SK-N-DZ (cell line): Measurements from ENCODE around the gene THAP3.
A peak's percentile ranks its signal among the peaks of the same experiment; 100 is the strongest.

ENCODE experiments used
- DNase-seq: peaks from one replicate; pipeline ENCODE4 v3.0.0-alpha.2; 2015; ENCODE audit warnings: low spot score

THAP3 gene

DNA sequence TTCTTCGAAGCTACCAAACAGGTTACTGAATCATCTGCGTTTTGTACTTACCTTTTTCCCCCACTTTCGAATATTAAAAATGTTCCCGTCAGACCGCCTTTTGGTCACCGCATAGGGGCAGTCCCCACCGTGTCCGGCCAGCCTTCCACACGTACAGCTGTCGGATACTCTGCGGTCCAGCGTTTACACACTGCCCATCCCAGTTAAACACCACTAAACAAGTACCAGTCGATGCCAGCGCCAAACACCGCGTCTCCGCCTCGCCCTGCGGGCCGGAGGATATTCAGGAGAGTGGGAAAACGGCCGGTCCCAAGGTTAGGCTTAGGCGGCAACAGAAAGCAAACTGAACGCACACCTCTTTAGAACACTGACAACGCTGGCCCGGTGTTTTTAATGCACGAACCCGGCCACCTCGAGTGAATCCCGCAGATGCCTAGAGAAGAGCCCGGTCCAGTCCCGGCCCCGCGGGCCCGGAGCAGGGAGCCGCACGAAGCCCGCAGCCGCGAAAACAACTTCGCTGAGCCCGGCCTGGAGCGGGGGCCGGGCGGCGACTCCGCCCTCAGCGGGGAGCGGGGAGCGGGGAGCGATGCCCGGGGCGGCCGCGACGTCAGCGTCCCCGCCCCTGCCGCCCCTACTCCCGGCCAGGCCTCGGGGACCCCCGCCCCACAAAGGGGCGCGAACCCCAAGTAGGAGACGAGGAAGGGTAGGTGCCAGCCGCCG lies 11.9 kb upstream of the THAP3 start:
- DNase-seq = peak; percentile 36

DNA sequence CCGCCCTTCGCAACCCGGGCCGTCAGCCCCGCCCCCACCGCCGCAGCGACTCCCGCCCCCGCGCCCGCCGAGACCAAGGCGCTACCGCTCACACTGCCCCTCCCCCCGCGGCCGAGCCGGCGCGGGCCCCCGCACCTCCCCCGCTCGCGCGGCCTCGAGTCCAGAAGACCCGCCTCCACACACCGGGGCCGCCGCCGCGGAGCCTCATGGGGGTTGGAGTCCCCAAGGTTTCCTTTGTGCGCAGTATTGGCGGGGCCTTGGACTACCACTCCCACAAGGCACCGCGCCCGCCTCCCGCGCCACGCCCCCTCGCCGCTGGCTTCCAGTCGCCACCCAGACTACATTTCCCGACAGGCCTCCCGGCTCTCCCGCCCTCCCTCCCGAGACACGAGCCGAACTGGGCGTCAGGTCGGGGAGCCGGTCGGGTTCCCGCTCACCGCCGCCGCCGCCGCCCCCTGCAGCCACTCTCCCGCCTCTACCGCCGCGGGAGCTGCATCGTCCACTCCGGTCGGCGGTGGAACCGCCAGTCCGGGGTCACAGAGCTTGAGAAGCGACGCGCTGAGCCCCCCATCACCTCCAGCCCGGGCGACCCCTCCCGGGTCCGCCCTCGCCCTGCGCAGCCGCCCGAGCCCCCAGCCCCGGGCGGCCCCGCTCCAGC lies 11.2 kb upstream of the THAP3 start, which contains the start of gene PHF13:
PHF13 (plus strand) TSS at position 371 of the 658 bp plus-strand sequence. CDS start 336 bp downstream, outside the sequence.
- DNase-seq = peak; percentile 97

DNA sequence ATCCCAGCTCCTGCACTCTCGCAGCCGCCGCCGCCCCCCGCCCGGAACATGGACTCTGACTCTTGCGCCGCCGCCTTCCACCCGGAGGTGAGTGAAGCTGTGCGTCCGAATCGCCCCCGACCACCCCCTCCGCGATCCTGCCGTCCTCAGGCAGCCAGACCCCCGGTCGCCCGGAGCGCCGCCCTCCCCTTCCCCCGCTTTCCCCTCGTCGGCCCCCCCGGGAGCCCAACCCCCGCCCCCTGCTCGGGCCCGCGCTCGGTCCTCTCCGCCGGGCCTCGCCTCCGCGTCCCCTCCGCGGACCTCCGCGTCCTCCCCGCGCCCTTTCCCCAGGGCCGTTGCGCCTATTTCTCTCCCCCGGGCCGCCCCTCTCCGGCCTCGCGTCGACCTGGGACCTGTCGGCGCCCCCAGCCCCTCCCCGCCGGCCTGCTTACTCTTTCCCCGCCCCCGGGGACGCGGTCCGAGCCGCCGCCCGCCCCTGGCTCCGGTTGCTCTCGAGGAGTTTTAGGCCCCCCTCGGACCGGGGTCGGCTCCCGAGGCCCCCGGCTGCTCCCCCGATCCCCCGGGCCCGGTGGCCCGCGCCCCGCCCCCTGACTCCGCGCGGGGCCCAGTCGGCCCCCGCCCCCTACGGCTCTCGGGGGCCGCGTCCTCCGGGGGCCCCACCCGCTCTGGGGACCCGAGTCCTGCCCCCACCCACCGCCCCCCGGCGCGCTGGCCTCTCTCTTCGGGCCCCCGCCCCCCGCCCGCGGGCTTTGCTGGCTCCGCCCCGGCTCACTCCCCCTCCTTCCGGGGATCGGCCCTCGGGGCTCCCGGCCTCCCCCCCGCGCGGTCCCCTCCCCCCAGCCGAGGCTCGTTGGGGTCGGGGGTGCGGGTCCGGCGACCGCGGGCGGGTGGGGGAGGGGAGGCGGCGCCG lies 10.4 kb upstream of the THAP3 start:
- DNase-seq = no peak

DNA sequence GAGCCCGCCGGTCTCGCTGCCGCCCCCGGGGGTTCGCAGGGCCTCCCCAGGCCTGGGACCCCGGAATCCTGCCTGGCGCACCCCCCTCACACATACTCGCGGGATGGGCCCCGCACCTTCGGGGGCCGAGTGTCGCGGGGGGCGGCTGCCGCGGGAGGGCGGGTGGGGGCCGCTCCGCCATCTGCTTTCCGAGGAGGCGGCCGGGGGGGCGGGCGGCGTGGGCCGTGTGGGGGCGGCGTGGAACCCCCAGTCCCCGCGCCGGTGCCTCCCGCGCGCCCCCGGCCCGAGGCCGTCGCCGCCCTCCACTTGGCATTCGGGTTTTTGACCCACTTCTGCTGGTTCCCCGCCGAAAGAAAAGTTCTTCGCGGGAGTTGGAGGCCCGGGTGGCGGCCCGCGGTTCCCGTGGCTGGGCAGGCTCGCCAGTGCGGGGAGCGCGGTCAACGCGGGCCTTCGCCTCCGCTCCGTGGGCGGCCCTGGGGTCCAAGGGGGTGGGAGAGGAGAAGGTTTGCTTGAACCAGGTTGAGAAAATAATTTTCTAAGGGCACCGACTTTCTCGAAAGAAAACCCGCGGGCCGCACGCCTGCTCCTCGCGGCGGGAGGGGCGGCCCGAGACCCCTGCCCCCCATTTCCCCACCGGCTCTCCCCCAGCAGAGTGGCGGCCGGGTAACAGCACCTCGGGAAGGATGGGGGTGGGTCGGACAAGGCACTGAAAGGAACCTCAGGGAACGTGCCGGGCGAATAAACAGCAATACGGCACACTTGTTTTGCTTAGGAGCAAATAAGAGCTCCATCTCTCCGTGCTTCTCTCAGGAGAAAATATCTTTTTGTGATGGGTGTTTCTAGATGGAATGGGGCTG lies 9.5 kb upstream of the THAP3 start:
- no peak for DNase-seq

DNA sequence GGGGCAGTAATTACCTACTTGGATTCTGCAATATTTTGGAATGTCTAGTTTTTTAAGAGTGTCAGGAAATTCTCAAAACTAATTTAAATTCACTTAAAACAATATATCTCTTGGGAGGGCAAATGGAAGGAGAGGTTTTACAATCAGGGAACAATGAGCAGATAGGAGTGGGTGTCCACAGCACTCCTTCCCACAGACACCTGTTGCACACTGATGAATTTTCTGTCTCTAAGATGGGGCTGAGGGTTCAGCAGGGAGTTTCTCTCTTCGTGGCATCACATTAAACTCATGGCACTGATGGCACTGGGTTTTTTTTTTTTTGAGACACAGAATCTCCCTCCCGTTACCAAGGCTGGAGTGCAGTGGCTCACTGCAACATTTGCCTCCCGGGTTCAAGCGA lies 5.6 kb upstream of the THAP3 start:
- no peak for DNase-seq

DNA sequence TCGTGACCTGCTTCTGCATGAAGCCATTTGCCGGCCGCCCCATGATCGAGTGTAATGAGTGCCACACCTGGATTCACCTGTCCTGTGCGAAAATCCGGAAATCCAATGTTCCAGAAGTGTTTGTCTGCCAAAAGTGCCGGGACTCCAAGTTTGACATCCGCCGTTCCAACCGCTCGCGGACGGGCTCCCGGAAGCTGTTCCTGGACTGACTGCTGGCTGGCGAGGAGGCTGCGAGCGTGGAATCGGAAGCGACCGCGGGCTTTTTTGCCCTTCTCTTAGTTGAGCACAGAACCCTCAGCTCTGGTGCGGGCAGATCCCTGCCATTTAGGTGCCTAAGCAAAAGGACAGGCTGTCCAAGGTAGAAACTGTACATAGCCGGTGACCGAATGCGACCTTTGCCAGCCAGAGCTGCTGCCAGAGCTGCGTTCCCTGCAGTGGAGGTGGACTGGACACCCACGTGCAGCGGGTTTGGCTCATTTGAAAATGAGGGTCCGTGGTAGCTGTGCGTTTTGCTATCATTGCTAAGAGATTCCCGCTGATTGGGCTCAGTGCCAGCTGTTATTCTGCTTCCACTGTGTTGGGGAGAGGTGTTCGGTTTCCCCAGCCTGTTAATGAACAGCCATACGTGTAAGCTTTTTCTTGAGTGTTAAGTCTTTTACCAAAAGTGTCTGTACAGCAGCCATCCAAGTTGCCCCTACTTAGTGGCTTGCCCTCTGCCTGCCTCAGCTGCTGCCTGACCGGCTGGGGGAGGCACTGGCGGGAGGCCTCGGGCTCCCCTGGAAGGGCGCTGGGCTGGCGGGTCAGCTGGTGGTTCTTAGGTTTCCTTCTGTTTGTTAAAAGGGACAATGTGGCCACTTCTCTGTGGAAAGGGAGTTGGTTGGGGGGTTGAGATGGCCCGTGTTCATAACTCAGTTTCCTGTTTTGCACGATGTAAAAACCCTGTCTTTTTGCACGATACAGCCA lies 3.0 kb upstream of the THAP3 start:
- no peak for DNase-seq

DNA sequence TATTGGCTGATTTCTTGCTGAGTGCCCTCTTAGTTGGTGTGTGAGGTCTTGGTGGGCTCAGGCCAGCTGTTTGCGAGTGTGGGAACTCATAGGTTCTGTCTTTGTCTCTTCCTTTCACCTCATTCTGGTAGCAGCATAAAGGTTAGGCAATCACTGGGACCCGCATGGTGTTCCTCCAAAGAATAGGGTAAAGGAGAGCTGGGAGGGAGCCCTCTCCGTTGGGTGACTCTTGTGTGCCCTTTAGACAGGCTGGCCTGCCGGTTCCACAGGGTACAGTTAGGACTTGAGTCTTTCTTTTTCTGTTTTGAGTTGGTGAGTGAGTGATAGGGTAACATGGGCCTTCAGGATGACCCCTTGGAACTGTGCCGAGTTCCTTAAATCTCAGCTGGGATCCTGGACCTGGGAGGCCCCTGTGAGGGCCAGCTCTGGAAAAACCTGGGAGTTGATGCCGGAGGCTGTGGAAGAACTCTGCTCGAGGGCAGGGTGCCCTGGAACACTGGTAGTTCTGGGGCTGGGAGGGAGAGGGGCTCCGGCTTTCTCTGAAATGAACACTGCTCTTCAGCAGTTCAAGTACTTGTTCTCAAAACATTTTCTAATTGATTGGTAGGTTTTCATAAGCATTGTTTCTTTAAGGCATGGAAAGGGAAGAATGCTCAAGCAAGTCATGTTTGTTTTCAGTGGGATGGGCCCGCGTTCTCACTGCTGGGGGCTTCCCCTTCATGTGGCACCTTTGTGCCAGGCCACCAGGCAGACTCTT lies 2.1 kb upstream of the THAP3 start:
- no peak for DNase-seq

DNA sequence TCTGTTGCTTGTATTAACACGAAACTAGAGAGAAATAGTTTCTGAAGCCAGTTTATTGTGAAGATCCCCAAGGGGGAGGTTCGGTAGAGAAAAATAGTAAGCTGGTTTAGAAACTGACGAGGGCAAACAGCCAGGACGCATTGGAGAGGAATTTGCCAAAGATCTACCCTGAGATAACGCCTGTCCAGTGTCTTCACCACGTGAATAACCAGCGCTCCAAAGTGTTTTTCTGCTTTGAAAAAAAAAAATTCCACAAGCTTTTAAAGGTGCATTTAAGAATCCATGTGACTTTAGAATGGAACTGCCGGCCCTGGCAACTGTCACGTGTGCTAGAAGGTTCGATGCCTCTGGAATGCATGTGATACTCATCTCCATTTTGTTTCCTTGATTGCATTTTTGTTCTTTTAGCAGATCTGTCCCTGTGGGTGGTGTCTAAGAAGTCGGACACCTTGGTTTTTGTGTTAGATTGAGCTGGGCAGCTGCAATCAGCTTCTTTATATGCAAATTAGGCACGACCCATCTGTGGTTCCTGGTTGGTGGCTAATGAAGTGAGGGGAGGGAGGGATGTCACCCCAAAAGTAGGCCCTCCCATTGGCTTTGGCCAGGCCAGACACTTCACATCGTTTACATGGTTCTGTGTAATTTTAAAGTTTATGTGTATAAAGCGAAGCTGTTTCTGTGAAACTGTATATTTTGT lies 1.3 kb upstream of the THAP3 start:
- DNase-seq = no peak

DNA sequence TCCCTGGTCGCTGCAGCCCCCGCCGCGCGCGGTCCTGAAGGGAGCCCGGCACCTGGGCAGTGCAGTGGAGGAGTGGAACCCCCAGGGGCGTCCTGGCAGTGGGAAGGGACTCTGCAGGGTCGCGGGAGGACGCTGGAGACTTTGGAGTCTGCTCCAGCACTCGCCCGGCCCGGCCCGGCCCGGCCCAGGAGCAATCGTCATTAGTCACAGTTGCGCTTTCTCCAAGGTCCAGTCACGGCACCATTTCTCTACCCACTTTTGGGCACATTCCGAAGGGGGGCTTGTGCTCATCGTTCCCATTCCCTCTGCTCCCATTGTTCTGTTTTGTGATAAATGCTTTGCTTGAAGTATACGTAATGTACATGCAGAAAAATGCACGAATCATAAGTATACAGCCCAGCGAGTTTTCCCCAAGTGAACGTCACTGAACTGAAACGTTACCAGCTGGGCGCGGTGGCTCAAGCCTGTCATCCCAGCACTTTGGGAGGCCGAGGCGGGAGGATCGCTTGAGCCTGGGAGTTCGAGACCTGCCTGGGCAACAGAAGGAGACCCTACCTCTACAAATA lies 999 bp downstream of the THAP3 start:
- no peak for DNase-seq

DNA sequence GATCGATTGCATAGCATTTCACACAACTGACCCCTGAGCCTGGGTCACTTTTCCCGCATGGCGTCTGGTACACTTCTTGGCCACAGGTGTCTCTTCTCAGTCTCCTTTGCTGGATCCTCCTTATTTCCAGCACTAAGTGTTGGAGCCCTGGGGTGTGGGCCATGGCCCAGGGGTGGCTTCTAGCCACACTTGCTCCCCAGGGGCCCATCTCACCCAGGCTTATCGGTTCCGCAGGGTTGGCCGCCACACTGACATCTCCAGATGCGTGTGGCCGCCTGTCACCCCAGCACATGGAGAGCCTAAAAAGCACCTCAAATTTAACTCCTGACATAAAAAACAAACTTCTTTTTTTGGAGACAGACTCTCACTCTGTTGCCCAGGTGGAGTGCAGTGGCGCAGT lies 2.4 kb downstream of the THAP3 start:
- no peak for DNase-seq

DNA sequence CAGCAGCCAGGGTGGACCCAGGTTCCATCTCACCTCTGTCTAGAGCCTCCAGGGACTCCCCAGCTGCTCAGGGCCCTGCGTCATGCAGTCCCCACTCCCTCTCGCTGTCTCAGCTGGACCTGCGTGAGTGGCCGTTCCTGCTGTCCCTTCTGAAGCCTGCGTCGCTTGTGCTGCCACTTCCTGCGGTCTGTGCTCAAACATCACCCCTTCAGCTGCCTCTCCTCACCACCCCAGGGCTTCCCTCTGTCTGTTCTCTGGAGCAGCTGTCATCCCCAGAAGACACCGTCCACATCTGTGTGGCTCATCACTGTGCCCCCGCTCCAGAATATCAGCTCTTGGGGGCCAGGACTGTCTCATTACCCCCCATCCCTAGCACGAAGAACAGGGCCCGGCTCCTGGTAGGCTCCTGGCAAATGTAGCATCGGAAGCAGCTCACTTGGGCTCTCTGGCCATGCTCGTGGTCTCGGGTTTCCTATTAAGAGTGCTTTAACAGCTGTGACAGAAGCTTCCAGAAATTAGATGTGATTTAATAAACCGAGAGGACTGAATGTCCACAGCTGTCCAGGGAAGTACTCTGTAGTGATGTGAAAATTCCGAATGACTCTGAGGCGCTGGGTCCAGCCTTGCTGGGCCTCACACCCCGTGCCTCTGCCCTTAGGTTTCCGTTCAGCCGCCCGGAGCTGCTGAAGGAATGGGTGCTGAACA lies 3.3 kb downstream of the THAP3 start:
- DNase-seq = no peak

DNA sequence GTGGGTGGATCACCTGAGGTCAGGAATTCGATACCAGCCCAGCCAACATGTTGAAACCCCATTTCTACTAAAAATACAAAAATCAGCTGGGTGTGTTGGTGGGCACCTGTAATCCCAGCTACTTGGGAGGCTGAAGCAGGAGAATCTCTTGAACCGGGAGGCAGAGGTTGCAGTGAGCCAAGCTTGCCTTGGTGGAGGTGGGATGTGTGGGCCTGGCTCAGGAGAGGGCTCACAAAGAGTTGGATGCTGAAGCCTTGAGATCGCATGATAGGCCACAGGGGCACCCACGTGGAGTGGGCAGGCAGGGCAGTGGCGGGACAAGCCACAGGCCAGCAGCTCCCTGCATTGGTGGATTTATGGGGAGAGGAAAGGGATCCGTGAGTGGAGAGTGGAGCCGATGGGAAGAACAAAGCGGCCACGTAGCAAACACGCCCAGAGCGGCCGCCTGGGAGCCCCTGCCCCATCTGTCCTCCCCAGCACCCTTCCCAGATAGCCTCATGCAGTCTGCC lies 4.4 kb downstream of the THAP3 start:
- no peak for DNase-seq

DNA sequence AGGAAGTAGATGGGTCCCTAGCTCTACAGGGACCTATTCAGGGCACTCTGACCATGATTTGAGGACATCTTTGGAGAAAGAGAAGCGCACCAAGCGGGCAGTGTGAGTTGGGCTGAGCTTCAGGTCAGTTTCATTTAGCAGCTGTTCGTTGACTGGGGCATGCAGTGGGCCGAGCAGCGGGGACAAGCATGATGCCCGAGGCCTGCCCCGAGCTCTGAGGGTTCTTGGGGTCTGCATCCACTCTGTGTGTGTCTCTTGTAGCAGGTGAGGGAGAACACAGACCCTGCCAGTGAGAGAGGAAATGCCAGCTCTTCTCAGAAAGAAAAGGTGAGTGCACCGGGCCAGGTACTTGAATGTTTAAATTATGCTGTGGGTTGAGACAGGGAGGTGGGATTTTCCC lies 5.4 kb downstream of the THAP3 start:
- no peak for DNase-seq

DNA sequence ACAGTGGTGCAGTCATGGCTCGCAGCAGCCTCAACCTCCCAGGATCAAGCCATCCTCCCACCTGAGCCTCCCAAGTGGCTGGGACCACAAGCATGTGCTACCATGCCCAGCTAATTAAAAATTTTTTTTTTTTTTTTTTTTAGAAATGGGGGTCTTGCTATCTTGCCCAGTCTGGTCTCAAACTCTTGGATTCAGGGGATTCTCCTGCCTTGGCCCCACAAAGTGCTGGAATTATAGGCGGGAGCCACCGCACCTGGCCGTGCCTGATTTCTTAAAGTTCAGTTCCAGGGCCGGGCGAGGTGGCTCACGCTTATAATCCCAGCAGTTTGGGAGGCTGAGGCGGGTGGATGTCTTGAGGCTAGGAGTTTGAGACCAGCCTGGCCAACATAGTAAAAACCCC lies 6.4 kb downstream of the THAP3 start:
- DNase-seq = no peak

DNA sequence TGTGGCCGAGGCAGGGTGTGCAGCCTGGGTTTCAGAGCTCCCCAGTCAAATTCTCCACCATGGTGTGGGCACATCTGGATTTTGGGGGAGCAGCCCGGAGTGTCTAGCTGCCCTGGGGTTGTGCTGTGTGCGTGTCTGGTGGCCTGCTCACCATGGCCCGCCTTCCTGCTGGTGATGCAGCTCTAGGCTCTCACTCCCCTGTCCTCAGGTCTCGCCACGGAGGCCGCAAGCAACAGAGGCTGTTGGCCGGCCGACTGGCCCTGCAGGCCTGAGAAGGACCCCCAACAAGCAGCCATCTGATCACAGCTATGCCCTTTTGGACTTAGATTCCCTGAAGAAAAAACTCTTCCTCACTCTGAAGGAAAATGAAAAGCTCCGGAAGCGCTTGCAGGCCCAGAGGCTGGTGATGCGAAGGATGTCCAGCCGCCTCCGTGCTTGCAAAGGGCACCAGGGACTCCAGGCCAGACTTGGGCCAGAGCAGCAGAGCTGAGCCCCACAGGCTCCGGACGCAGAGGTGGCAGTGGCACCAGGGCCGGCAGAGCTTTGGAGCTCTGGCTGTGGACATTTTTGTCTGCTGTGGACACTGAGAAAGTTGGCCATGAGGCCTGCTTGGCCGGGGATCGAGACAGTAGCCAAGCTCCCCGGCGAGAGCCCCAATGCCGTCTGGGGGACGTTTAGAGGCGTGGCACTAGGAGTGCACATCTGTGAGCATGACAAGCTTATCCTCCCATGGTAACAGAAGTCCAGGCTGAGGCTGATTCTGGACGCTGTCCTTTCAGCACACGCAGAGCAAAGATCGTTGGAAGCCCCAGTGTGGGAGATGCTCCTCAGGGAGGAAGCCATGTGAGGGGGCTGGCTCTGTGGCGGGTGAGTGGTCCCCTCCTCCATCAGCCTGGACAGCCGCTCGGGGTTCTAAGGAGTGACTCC lies 8.2 kb downstream of the THAP3 start:
- no peak for DNase-seq

DNA sequence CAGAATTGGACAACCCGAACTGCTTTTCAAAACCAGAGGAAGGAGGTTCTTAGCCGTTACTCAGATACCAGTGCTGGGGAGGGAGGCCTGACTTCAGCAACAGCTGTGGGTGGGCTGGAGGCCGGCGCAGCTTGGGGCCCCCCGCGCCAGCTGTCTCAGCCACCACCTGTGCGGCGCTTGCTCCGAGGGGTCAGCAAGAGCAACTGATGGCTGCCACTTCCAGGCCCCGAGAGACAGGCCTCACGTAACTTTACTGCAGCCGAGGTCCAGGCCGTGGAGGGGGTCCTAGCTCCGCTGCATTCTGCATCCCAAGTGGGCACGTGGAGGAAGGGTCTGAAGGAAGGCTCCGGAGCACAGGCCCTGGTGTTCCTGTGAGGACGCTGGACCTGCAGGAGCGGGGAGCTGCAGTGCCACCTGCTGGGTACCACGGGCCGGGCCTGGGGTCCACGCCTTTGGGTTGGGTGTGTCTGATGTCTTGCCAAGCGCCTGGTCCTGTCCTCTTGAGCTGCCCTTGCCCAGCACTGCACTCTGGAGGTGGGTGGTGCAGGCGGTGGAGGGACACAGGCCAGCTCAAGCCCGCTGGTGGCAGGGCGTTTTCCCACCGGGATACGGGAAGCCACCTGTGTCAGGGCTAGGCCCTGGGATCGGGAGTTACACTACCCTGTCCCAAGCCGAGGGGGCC lies 9.8 kb downstream of the THAP3 start:
- no peak for DNase-seq
